CD4-positive, alpha-beta memory T cell (primary cell): ENCODE results near the gene ZNF582. TPM values are rescaled to one million over a fixed set of nuclear protein-coding genes. Genes with fewer than 3 reads are reported as not detected.

Source experiments
- CTCF ChIA-PET: fragments of 350-600 bp; sonication (Branson Sonifier 250); formaldehyde crosslinking; loops from one replicate; lab custom pipeline; 2021; ENCODE audit warnings: inconsistent platforms; ENCODE audit not compliant: partially characterized antibody; lab: Charles Lee
- POLR2A ChIA-PET: fragments of 350-600 bp; sonication (Branson Sonifier 250); formaldehyde crosslinking; loops from one replicate; lab custom pipeline; 2021; ENCODE audit not compliant: partially characterized antibody; lab: Charles Lee
- DNase-seq, 5 donors: peaks; one replicate each; pipeline versions ENCODE4 v3.0.0 to v3.0.0-alpha.2; 2020 to 2022; ENCODE audit warnings: mixed read lengths in 1 of 5
- H3K27ac ChIP-seq: one replicate; pipeline ENCODE4 v1.7.0; 2013; ENCODE audit warnings: low read depth, low read length
- H3K27me3 ChIP-seq: 2 replicates; pipeline ENCODE4 v1.7.0; 2013; ENCODE audit warnings: mild to moderate bottlenecking, low read length, moderate library complexity; ENCODE audit not compliant: insufficient read depth
- H3K36me3 ChIP-seq: 2 replicates; pipeline ENCODE4 v1.7.0; 2013; ENCODE audit warnings: mild to moderate bottlenecking, low read length, moderate library complexity; ENCODE audit not compliant: insufficient read depth
- H3K4me1 ChIP-seq: 2 replicates; pipeline ENCODE4 v1.7.0; 2013; ENCODE audit warnings: mild to moderate bottlenecking, low read length, moderate library complexity; ENCODE audit not compliant: insufficient read depth
- H3K4me3 ChIP-seq, 2 donors: one replicate each; pipeline ENCODE4 v1.7.0; 2013; ENCODE audit warnings: low read length in 2 of 2, mild to moderate bottlenecking in 1 of 2
- H3K9me3 ChIP-seq, 2 donors: one replicate each; pipeline ENCODE4 v1.7.0; 2013; ENCODE audit warnings: low read length in 2 of 2, control low read depth in 1 of 2; ENCODE audit not compliant: control insufficient read depth in 1 of 2
- H3K27ac Mint-ChIP-seq, 7 donors: one replicate each; pipeline ENCODE4 v1.8.0; 2020 to 2021; ENCODE audit warnings: mixed read lengths in 7 of 7, mild to moderate bottlenecking in 6 of 7, inconsistent platforms in 3 of 7, moderate library complexity in 3 of 7
- H3K27me3 Mint-ChIP-seq, 2 donors: one replicate each; pipeline ENCODE4 v1.8.0; 2020 to 2021; ENCODE audit warnings: mixed read lengths in 2 of 2
- H3K36me3 Mint-ChIP-seq, 2 donors: one replicate each; pipeline ENCODE4 v1.8.0; 2020 to 2021; ENCODE audit warnings: mixed read lengths in 2 of 2, inconsistent platforms in 1 of 2, mild to moderate bottlenecking in 1 of 2
- H3K4me1 Mint-ChIP-seq, 4 donors: one replicate each; pipeline ENCODE4 v1.8.0; 2020 to 2021; ENCODE audit warnings: mixed read lengths in 4 of 4, mild to moderate bottlenecking in 1 of 4
- H3K4me3 Mint-ChIP-seq, 8 donors: one replicate each; pipeline ENCODE4 v1.8.0; 2020 to 2021; ENCODE audit warnings: mixed read lengths in 8 of 8, mild to moderate bottlenecking in 7 of 8, moderate library complexity in 6 of 8, inconsistent platforms in 3 of 8
- H3K9me3 Mint-ChIP-seq, 8 donors: one replicate each; pipeline ENCODE4 v1.8.0; 2020 to 2021; ENCODE audit warnings: mixed read lengths in 8 of 8, mild to moderate bottlenecking in 5 of 8, inconsistent platforms in 3 of 8, moderate library complexity in 1 of 8
- intact Hi-C: fragments of 100-400 bp; cut with micrococcal nuclease; formaldehyde crosslinking; loops from one replicate; pipeline ENCODE4 v1.15.1; 2023
- polyA plus RNA-seq, 2 donors: library from polyadenylated mRNA; unstranded; fragments of 300-500 nt; fragmentation: Illumina TruSeq; gene quantifications; one replicate each; pipeline ENCODE4 v1.2.3, GENCODE V29; 2021
- total RNA-seq, 2 experiments: library from RNA; stranded (reverse); gene quantifications; one replicate each; pipeline ENCODE4 v1.2.3, GENCODE V29; 2021

ZNF582 gene
- total RNA-seq (1 to 10 TPM; 7.3 to 7.8 TPM), polyA plus RNA-seq (1 to 10 TPM; 3.0 to 6.5 TPM)

DNA sequence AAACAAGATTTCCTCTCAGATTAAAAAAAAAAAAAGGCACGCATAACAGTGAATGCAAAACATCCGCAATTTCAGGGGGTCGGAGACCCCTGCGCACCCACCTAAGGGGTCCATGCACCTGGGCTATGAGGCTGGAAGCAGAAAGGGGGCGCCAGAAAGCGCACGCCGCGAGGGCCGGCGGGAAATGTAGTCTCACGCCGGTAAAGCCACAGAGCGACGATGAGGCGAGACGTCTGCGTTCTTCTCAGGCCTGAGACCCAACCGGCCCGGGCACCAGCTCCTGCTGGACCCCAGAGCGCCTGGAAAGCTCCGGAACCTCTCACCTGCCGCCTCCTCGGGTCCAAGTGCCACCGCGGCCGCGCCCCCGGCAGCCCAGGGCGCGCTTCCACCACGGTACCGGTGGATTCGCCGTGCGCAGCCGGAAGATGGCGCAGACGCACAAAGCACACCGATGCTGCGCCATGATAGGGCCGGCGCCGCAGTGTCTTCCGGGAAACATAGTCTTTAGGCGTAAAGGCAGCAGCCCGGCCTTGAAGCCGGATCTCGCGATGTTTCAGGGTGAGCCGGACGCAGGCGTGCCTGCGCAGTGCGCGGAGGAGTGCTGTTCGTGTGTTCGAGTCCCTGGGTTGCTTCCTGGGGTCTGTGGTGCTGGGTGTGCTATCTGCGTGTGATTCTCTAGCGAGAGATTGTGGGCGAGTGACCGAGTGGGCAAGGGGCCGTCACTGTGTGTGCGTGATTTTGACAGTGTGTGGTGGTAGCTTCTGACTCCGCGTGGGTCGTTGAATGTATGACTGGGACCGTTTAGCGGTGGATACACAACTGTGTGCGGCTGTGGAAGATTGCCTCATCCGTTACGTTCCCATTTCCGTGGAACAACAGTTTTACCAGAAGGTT is at the start of gene ZNF582:
Gene ZNF582 (minus strand): TSS at position 416 of the 894 bp plus-strand sequence. CDS start 1,782 bp downstream, outside the sequence.
- CTCF ChIA-PET = interaction anchor here (1.2 to 1.6 kb wide), 5 partner anchors 8 to 201 kb away, joined by 3 to 7 read pairs (median 5); partner anchors contain the start of genes ZNF583 and ZNF71
- peak within 1 kb of the TSS; percentile 92 for H3K27ac ChIP-seq

DNA sequence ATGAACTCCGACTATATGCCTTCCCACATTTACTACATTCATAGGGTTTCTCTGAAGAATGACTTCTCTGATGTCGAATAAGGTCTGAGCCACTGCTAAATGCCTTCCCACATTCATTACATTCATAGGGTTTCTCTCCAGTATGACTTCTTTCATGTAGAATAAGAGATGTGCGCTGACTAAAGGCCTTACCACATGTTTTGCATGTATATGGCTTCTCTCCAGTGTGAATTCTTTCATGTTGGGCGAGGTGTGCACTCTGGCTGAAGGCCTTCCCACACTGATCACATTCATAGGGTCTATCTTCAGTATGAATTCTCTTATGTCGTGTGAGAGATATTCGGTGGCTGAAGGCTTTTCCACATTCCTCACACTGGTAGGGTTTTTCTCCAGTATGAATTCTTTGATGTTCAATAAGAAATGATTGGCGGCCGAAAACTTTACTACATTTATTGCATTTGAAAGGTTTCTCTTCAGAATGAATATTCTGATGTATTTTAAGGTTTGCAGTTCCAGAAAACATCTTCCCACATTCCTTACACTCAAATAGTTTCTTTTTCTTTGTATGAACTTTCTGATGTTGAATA is 48.0 kb upstream of the ZNF582 start:
- no peak overlapping the region for H3K4me3 Mint-ChIP-seq
- POLR2A ChIA-PET = no interaction called here
- CTCF ChIA-PET = no interaction called here
- H3K27ac ChIP-seq = no peak overlapping the region
- no peaks in the 10 kb centered on the region for H3K36me3 ChIP-seq
- H3K36me3 Mint-ChIP-seq = peaks cover 21 to 30% of the 10 kb centered on the region in 2 donors
- no peak overlapping the region for H3K4me3 ChIP-seq
- no peaks in the 10 kb centered on the region for H3K4me1 Mint-ChIP-seq
- intact Hi-C loops = no loop called here
- DNase-seq = no peak
- no peaks in the 10 kb centered on the region for H3K27me3 ChIP-seq
- no peaks in the 10 kb centered on the region for H3K4me1 ChIP-seq
- peaks cover 0 to 45% of the 10 kb centered on the region in 2 donors for H3K9me3 ChIP-seq
- no peak overlapping the region for H3K27ac Mint-ChIP-seq
- no peaks in the 10 kb centered on the region for H3K27me3 Mint-ChIP-seq
- H3K9me3 Mint-ChIP-seq = peaks cover 7 to 81% (median 72%) of the 10 kb centered on the region in 8 donors

More for the DNA sequence above, at the start of gene ZNF582:
- Mint-ChIP-seq H3K27me3 (no peaks in the 10 kb centered on the region), H3K4me3 (peak within 1 kb of the TSS; percentile 88 to 100 (median 97)), H3K4me1 (peaks cover 6 to 16% (median 7%) of the 10 kb centered on the region in 4 donors), H3K36me3 (peaks cover 54 to 71% of the 10 kb centered on the region in 2 donors), H3K9me3 (peaks cover 2 to 77% (median 53%) of the 10 kb centered on the region in 8 donors), H3K27ac (peak within 1 kb of the TSS; percentile 83 to 100 (median 95))
- Histone ChIP-seq H3K4me3 (peak within 1 kb of the TSS; percentile 73 to 87), H3K36me3 (peaks cover 4% of the 10 kb centered on the region), H3K9me3 (peaks cover 0 to 8% of the 10 kb centered on the region in 2 donors), H3K27me3 (no peaks in the 10 kb centered on the region), H3K4me1 (peaks cover 8% of the 10 kb centered on the region)
- intact Hi-C loops = loop anchor here (1.0 to 10.0 kb wide), 8 partner anchors 11 to 1914 kb away; partner anchors contain the start of genes ERVK3-1, ZNF264, ZNF329 and ZNF444
- DNase-seq = peak; percentile 90 to 94 (median 93)
- POLR2A ChIA-PET = interaction anchor here (0.9 to 4.1 kb wide), 6 partner anchors 10 to 1376 kb away, joined by 3 to 45 read pairs (median 4); partner anchors contain the start of genes ZNF583, ZNF71 and ZSCAN5A

DNA sequence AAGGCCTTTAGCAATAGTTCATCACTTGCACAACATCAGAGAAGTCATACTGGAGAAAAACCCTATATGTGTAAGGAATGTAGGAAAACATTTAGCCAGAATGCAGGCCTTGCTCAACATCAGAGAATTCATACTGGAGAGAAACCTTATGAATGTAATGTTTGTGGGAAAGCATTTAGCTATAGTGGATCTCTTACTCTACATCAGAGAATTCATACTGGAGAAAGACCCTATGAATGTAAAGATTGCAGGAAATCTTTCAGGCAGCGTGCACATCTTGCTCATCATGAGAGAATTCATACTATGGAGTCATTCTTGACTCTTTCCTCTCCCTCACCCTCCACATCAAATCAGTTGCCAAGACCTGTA is 30.6 kb upstream of the ZNF582 start:
- no peak overlapping the region for H3K4me3 ChIP-seq
- Mint-ChIP-seq H3K9me3 (peaks cover 0 to 95% (median 90%) of the 10 kb centered on the region in 8 donors), H3K36me3 (peaks cover 60 to 65% of the 10 kb centered on the region in 2 donors)

DNA sequence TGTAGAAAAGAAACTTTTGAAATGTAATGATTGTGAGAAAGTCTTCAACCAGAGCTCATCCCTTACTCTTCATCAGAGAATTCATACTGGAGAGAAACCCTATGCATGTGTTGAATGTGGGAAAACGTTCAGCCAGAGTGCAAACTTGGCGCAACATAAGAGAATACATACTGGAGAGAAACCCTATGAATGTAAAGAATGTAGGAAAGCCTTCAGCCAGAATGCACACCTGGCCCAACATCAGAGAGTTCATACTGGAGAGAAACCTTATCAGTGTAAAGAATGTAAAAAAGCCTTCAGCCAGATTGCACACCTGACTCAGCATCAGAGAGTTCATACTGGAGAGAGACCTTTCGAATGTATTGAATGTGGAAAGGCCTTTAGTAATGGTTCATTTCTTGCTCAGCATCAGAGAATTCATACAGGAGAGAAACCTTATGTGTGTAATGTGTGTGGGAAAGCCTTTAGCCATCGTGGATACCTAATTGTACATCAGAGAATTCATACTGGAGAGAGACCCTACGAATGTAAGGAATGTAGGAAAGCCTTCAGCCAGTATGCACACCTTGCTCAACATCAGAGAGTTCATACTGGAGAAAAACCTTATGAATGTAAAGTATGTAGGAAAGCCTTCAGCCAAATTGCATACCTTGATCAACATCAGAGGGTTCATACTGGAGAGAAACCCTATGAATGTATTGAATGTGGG is 30.1 kb upstream of the ZNF582 start:
- H3K27me3 ChIP-seq = no peaks in the 10 kb centered on the region
- intact Hi-C loops = no loop called here
- peak overlapping the region in 1 of 2 donors; percentile 6 for H3K4me3 ChIP-seq
- no peaks in the 10 kb centered on the region for H3K4me1 ChIP-seq
- ChIA-PET CTCF (no interaction called here), POLR2A (no interaction called here)
- Mint-ChIP-seq H3K4me3 (no peak overlapping the region), H3K27me3 (no peaks in the 10 kb centered on the region), H3K4me1 (no peaks in the 10 kb centered on the region), H3K36me3 (peaks cover 66 to 69% of the 10 kb centered on the region in 2 donors), H3K27ac (peak overlapping the region in 1 of 7 donors; percentile 22), H3K9me3 (peaks cover 0 to 98% (median 94%) of the 10 kb centered on the region in 8 donors)
- peaks cover 9% of the 10 kb centered on the region for H3K36me3 ChIP-seq
- H3K27ac ChIP-seq = no peak overlapping the region
- H3K9me3 ChIP-seq = peaks cover 11 to 77% of the 10 kb centered on the region in 2 donors
- DNase-seq = no peak

More for the DNA sequence above, 30.6 kb upstream of the ZNF582 start:
- Histone ChIP-seq H3K4me1 (no peaks in the 10 kb centered on the region), H3K9me3 (peaks cover 11 to 77% of the 10 kb centered on the region in 2 donors), H3K27me3 (no peaks in the 10 kb centered on the region), H3K27ac (no peak overlapping the region), H3K36me3 (peaks cover 9% of the 10 kb centered on the region)
- DNase-seq = no peak
- CTCF ChIA-PET = no interaction called here
- H3K27ac Mint-ChIP-seq = no peak overlapping the region
- no peaks in the 10 kb centered on the region for H3K27me3 Mint-ChIP-seq
- intact Hi-C loops = no loop called here
- H3K4me1 Mint-ChIP-seq = no peaks in the 10 kb centered on the region
- POLR2A ChIA-PET = no interaction called here
- H3K4me3 Mint-ChIP-seq = no peak overlapping the region

DNA sequence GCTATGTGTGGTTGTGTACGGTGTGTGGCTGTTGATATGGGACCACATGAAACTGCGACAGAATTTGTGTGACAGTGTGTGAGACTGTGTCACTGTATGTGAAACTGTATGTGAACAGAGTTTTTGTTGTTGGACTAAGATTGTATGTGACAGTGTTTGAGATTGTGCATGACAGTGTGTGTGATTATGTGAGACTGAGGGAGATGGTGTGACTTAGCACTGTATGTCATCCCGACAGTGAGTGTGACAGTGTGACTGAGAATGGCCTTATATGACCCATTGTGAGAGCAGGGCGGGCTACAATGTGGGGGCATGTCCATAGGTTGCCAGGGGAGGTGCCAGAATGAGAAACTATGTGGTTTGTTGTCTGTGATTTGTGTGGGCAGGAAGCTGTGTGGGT is 11.7 kb upstream of the ZNF582 start:
- H3K4me1 ChIP-seq = peaks cover 21% of the 10 kb centered on the region
- Mint-ChIP-seq H3K4me1 (peaks cover 20 to 36% (median 26%) of the 10 kb centered on the region in 4 donors), H3K4me3 (peak overlapping the region; percentile 93 to 99 (median 97)), H3K27ac (peak overlapping the region in 4 of 7 donors; percentile 74 to 99 (median 94)), H3K27me3 (no peaks in the 10 kb centered on the region), H3K9me3 (peaks cover 9 to 83% (median 52%) of the 10 kb centered on the region in 8 donors), H3K36me3 (peaks cover 63 to 68% of the 10 kb centered on the region in 2 donors)
- DNase-seq = no peak
- peak overlapping the region; percentile 92 for H3K27ac ChIP-seq
- peak overlapping the region; percentile 77 to 96 for H3K4me3 ChIP-seq
- intact Hi-C loops = no loop called here
- H3K9me3 ChIP-seq = peaks cover 4 to 26% of the 10 kb centered on the region in 2 donors
- H3K27me3 ChIP-seq = no peaks in the 10 kb centered on the region
- ChIA-PET POLR2A (interaction anchor here (3.9 kb wide), 1 partner anchor 11 kb away, joined by 45 read pairs; the partner anchor contains the start of gene ZNF582), CTCF (no interaction called here)
- H3K36me3 ChIP-seq = peaks cover 26% of the 10 kb centered on the region

DNA sequence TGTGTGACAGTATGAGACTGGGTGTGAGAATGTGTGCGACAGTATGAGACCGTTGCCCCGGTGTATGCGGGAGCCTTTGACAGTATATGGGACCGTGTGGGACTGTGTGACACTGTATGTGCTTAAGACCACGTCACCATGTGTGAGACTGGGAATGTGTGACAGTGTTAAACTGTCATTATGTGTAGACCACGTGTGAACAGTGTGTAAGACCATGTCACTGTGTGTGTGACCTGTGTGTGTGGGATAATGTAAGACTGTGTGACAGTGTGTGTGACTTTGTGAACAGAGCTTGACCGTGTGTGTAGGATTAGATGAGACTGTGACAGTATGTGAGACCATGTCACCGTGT is 11.3 kb upstream of the ZNF582 start:
- no peaks in the 10 kb centered on the region for H3K27me3 ChIP-seq
- H3K27ac ChIP-seq = peak overlapping the region; percentile 92
- ChIA-PET POLR2A (interaction anchor here (3.9 kb wide), 1 partner anchor 11 kb away, joined by 45 read pairs; the partner anchor contains the start of gene ZNF582), CTCF (no interaction called here)
- Mint-ChIP-seq H3K9me3 (peaks cover 9 to 83% (median 51%) of the 10 kb centered on the region in 8 donors), H3K27ac (peak overlapping the region; percentile 88 to 99 (median 98)), H3K4me1 (peaks cover 20 to 36% (median 26%) of the 10 kb centered on the region in 4 donors), H3K4me3 (peak overlapping the region; percentile 93 to 99 (median 97)), H3K27me3 (no peaks in the 10 kb centered on the region), H3K36me3 (peaks cover 61 to 69% of the 10 kb centered on the region in 2 donors)
- H3K4me1 ChIP-seq = peaks cover 21% of the 10 kb centered on the region
- H3K36me3 ChIP-seq = peaks cover 24% of the 10 kb centered on the region
- peaks cover 4 to 30% of the 10 kb centered on the region in 2 donors for H3K9me3 ChIP-seq
- DNase-seq = no peak
- H3K4me3 ChIP-seq = peak overlapping the region; percentile 77 to 96
- intact Hi-C loops = loop anchor here (1.0 to 5.0 kb wide), 4 partner anchors 11 to 193 kb away; partner anchors contain the start of genes ZFP28, ZNF470, ZNF582 and ZNF71
